HG02588 (cell line): ENCODE data around the gene SNRPA.
"Not testable (repeated sequence)": the region's sequence is repeated elsewhere in the genome, so short reads cannot be mapped to it uniquely, and the experiment has no call there.

Experiments
- ATAC-seq: cut with Tn5 transposase; IDR thresholded peaks from one replicate; pipeline ENCODE4 v1.9.1; 2021; ENCODE audit warnings: mild to moderate bottlenecking, moderate library complexity; ENCODE audit not compliant: unreplicated experiment

SNRPA gene

GRCh38 chr19:40776364-40776763, 25.4 kb downstream of the SNRPA start:
- ATAC-seq = no peak

GRCh38 chr19:40776932-40777644, 26.1 kb downstream of the SNRPA start:
- peak; percentile 51 for ATAC-seq

- ATAC-seq = no peak
These were observed 26.6 kb downstream of the SNRPA start for GRCh38 chr19:40777645-40777936.

GRCh38 chr19:40777937-40778705, 27.1 kb downstream of the SNRPA start, which contains the start of gene RAB4B:
Gene RAB4B (plus strand): TSS chr19:40778247. CDS start chr19:40778376, 129 bp downstream.
- peak; percentile 61 for ATAC-seq

GRCh38 chr19:40778706-40779284, 27.8 kb downstream of the SNRPA start:
- ATAC-seq = no peak

- ATAC-seq = no peak
These were observed 29.6 kb downstream of the SNRPA start for GRCh38 chr19:40780582-40780981.

- no peak for ATAC-seq
These were observed 30.1 kb downstream of the SNRPA start for GRCh38 chr19:40781140-40781539.

- no peak for ATAC-seq
These were observed 32.7 kb downstream of the SNRPA start for GRCh38 chr19:40783711-40784110.

- not testable (repeated sequence) for ATAC-seq
These were observed 33.1 kb downstream of the SNRPA start for GRCh38 chr19:40784146-40784545.

GRCh38 chr19:40785526-40785925, 34.5 kb downstream of the SNRPA start:
- no peak for ATAC-seq

- ATAC-seq = no peak
These were observed 35.3 kb downstream of the SNRPA start for GRCh38 chr19:40786060-40787037.

GRCh38 chr19:40791349-40791748, 40.3 kb downstream of the SNRPA start:
- ATAC-seq = no peak

- no peak for ATAC-seq
These were observed 41.0 kb downstream of the SNRPA start for GRCh38 chr19:40791996-40792395.

- no peak for ATAC-seq
These were observed 46.4 kb downstream of the SNRPA start for GRCh38 chr19:40797166-40797962.

- peak; percentile 19 for ATAC-seq
These were observed 47.1 kb downstream of the SNRPA start for GRCh38 chr19:40797963-40798682.

- ATAC-seq = peak; percentile 68
These were observed 47.9 kb downstream of the SNRPA start, which contains the start of gene EGLN2 for GRCh38 chr19:40798683-40799557. Gene EGLN2 (plus strand): TSS chr19:40799191. CDS start chr19:40800573, 1,382 bp downstream.

GRCh38 chr19:40799558-40800338, 48.7 kb downstream of the SNRPA start:
- no peak for ATAC-seq
